ENCODE results near the gene NPBWR2. TPM values are rescaled to one million over a fixed set of nuclear protein-coding genes. Genes with fewer than 3 reads are reported as not detected.

NPBWR2 gene
- total and polyA plus RNA-seq, 7 donors: not detected

DNA sequence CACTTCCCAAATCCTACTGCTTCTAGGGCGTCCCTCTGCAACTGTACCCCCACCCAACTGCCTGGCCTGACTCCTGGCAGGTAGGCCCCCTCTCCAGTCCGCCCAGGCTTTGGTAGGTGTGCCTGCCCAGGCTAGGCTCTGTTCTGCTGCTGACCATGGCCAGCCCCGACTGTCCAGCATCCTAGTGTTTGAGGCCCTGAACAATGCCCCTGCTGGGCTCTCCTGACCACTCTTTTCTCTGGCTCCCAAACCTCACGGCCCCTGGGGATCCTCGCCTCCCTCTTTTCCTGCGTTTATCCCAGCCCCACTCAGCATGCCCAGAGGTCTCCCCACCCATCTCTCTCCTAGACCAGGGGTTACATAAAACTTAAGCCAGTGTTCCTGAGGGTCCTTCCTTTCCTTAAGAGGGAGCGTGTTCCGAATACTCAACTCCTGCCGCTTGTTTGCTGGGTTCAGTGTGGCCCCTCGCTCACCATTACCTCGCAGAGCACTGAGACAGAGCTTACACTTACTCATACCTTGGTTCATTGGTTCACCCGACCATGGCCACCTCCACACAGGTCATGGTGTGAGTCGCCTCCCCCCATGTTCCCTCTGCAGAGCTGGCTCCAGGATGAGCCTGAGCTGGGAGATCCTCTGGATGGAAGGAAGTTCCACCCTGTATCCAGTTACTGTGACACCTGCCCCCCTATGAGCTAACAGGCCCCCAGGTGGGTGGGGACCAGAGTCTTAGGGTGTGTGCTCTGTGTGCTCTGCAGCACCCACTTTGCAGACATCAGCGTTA lies 35.8 kb upstream of the NPBWR2 start:
- no peaks in the 10 kb centered on the region for H3K36me3 ChIP-seq (ENCODE audit: insufficient read depth in 1 of 2, low read depth in 1 of 2)
- no peaks in the 10 kb centered on the region for H3K4me1 ChIP-seq
- intact Hi-C loops (cut with DNase I): no loop called here
- no peak overlapping the region for H3K27ac ChIP-seq
- TF ChIP-seq, protein P1, sequence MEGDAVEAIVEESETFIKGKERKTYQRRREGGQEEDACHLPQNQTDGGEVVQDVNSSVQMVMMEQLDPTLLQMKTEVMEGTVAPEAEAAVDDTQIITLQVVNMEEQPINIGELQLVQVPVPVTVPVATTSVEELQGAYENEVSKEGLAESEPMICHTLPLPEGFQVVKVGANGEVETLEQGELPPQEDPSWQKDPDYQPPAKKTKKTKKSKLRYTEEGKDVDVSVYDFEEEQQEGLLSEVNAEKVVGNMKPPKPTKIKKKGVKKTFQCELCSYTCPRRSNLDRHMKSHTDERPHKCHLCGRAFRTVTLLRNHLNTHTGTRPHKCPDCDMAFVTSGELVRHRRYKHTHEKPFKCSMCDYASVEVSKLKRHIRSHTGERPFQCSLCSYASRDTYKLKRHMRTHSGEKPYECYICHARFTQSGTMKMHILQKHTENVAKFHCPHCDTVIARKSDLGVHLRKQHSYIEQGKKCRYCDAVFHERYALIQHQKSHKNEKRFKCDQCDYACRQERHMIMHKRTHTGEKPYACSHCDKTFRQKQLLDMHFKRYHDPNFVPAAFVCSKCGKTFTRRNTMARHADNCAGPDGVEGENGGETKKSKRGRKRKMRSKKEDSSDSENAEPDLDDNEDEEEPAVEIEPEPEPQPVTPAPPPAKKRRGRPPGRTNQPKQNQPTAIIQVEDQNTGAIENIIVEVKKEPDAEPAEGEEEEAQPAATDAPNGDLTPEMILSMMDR (IDR thresholded peaks at IDR 0.05): no peak
- no peaks in the 10 kb centered on the region for H3K9me3 ChIP-seq
- peaks cover 0 to 21% (median 4%) of the 10 kb centered on the region in 3 donors for H3K27me3 ChIP-seq (ENCODE audit: insufficient read depth in 3 of 3, low read length in 2 of 3)
- WGBS, 3 donors: 71 to 75% (median 72%) methylated on average over 14 of the region's 14 CpGs
- H3K4me3 ChIP-seq: no peak overlapping the region
- no peak for ATAC-seq
- no peak for DNase-seq

DNA sequence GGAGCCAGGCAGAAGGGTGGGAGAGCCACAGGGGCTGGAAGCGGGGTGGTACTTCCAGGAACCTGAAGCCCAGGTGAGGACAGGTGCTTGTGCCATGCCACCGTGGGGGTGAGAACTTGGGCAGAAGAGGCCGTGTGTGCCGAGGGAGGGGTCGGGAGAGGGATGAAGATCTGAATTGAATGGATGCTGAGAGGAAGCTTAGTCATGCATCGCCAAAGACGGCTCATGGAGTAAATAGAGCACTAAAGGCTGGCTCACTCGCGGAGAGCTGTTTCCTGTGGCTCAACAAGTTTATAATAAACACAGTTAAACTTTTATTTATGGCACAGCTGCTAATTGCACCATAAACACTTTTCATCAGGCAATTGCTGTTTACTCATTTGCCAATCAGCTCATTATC lies 35.2 kb upstream of the NPBWR2 start:
- Histone ChIP-seq H3K9me3 (no peaks in the 10 kb centered on the region), H3K27ac (no peak overlapping the region), H3K36me3 (ENCODE audit: insufficient read depth in 1 of 2, low read depth in 1 of 2) (no peaks in the 10 kb centered on the region), H3K27me3 (ENCODE audit: insufficient read depth in 3 of 3, low read length in 2 of 3) (peaks cover 0 to 21% (median 4%) of the 10 kb centered on the region in 3 donors), H3K4me1 (no peaks in the 10 kb centered on the region), H3K4me3 (no peak overlapping the region)
- ATAC-seq: no peak
- intact Hi-C loops (cut with DNase I): no loop called here
- TF ChIP-seq, protein P1 (IDR thresholded peaks at IDR 0.05): no peak
- WGBS, 3 donors: 23 to 28% (median 26%) methylated on average over 9 of the region's 9 CpGs
- no peak for DNase-seq

DNA sequence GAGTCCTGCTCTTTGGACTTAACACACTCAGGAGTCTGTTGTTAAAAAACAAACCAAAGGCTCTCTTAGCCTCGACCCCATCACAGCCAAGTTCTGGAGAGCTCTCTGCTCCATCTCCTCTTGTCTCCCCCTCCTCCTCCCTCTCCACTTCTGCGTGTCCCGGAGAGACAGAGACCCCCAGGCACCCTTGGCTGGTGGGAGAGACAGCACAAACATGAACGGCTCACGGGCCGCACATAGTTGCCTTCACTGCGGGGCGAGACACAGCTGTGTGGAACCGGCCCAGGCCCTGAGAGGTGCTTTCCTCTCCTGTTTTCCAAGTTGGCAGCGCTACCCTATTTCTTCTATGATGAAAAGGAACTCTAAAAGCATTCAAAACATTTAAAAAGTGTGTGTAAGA lies 33.6 kb upstream of the NPBWR2 start:
- Histone ChIP-seq H3K27ac (no peak overlapping the region), H3K4me1 (no peaks in the 10 kb centered on the region), H3K9me3 (no peaks in the 10 kb centered on the region), H3K36me3 (ENCODE audit: insufficient read depth in 1 of 2, low read depth in 1 of 2) (no peaks in the 10 kb centered on the region), H3K4me3 (no peak overlapping the region), H3K27me3 (ENCODE audit: insufficient read depth in 3 of 3, low read length in 2 of 3) (peaks cover 0 to 21% (median 4%) of the 10 kb centered on the region in 3 donors)
- TF ChIP-seq, protein P1 (IDR thresholded peaks at IDR 0.05): no peak
- DNase-seq (no peak), ATAC-seq (no peak)
- intact Hi-C loops (cut with DNase I): no loop called here
- WGBS, 3 donors: 66 to 84% (median 69%) methylated on average over 10 of the region's 10 CpGs

DNA sequence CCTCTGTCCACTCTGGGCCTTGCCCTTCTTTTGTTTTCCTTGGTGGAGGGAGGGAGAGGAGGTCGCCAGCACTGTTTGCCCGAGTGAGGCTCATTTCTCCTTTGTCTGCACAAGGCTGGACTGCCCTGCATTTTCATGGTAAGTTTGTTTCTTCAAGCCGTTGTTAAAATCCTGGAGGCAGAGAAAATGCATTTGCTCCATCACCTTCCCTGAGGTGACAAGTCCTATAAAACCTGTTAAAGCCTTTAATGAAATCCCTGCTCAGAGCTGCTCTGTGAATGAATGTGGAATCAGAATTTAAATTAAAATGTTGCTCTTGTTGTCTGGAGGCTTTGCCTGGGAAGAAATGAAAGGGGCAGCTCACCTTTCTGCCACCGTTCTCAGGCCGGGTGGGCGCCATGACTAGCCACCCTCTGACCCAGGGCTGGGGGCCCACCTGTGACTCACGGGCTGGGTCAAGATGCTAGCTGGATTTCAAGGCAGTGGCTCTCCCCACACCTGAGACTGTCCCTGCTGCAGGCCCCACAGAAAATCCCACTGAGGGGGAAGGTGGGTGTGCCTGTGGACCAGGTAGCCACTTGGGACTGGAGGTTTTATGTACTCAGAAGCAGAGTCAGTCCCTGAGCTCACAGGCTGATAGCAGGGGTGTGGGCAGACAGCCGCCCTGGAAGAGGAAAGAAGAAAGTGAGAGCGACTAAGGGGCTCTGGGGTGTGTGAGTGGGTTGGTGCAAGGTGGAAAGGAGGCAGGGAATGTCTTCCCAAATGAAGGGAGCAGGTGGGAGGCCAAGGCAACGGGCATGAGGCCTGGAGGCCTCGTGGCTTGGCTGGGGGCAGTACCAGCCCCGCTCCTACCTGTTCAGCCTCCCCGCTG lies 32.9 kb upstream of the NPBWR2 start:
- no peak for DNase-seq
- TF ChIP-seq, protein P1 (IDR thresholded peaks at IDR 0.05): no peak
- Histone ChIP-seq H3K27ac (no peak overlapping the region), H3K27me3 (ENCODE audit: insufficient read depth in 3 of 3, low read length in 2 of 3) (peaks cover 0 to 20% (median 8%) of the 10 kb centered on the region in 3 donors), H3K4me3 (no peak overlapping the region), H3K36me3 (ENCODE audit: insufficient read depth in 1 of 2, low read depth in 1 of 2) (no peaks in the 10 kb centered on the region), H3K9me3 (no peaks in the 10 kb centered on the region), H3K4me1 (no peaks in the 10 kb centered on the region)
- no peak for ATAC-seq
- intact Hi-C loops (cut with DNase I): no loop called here
- WGBS, 3 donors: 71 to 79% (median 75%) methylated on average over 13 of the region's 13 CpGs

Data from psoas muscle (tissue), 8 donors.